ENCODE results near the gene ORAI3.
"Not testable (repeated sequence)": the region's sequence is repeated elsewhere in the genome, so short reads cannot be mapped to it uniquely, and the experiment has no call there.

The ORAI3 gene

DNA sequence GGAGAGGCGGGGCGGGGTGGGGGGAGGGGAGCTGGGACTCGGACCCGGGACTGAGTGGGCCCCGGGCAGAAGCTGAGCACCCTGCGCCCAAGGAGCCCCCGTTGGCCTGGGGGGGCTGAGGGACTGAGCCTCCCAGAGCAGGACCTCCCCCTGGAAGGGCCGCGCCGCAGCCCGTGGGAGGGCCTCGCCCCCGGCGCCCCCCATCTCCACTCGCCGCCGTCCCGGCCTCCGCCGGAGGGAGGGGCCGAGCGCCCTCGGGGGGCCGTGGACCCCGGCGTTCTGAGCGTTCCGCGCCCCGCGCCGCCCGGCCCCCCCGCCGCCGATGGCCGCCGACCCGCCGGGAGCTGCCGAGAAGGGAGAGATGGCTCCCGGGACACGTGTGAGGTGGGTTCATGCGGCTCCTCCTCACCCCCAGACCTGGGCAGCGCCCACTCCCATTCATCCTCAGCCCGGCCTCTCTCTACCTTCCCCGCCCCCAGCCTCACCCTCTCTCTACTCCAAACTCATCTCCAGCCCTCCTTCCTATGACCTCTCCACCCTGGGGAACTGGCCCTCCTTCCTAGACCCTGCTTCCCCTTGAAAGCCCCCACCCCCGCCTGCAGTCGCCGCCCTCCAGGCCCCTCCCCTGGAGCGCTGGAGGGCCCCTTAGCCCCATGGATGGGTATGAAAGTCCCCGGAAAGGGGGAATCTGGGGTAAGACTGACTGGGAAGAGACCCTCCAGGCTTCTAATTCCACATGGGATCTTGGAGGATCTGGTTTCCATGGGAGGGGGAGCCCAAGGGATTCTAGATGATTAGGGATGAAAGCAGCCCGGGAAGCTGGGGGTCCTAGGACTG, 24.6 kb upstream of the ORAI3 start:
- no peak for DNase-seq

DNA sequence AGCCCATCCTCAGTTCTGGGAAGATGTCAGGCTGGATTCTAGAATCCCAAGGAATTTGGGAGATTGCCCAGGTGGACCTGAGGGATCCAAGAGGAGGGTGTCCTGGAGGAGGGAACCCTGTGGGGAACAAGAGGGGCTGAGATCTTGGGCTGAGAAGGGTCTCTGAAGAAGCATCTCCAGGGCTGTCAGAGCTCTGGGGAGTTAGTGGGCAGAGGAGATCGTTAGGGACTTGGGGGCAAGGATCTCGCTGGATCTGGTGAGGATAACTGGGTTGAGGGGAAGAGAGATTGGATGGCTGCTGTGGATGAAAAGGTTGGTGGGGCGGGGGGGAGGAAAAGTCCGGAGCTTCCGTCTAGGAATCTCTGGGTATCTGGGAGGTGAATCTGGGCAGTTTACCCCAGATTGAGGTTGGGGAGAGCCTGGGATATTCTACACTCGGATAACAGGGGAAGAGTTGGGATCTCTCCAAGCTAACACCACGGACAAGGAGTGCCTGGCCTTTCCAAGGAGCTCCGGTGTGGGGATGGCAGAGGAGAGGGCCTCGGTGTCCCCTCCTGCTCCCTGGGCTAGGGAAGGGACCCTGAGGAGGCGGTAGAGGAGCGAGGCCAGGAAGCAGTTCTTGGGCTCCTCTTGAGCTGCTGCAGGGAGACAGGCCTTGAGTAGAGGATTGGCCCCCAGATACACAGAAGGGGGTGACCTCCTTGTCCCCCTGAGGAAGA, 23.8 kb upstream of the ORAI3 start:
- no peak for DNase-seq

DNA sequence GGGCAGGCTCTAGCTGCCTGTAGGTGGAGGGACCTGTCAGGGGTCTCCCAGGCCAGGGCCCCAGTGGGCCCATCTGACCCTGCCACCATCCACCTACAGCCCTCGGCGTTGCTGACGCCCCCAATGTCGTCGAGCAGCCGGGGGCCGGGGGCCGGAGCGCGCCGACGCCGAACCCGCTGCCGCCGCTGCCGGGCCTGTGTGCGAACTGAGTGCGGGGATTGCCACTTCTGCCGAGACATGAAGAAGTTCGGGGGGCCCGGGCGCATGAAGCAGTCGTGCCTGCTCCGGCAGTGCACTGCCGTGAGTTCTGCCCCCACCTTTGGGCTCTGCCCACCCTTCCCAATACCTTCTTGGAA, 23.3 kb upstream of the ORAI3 start:
- DNase-seq = no peak

DNA sequence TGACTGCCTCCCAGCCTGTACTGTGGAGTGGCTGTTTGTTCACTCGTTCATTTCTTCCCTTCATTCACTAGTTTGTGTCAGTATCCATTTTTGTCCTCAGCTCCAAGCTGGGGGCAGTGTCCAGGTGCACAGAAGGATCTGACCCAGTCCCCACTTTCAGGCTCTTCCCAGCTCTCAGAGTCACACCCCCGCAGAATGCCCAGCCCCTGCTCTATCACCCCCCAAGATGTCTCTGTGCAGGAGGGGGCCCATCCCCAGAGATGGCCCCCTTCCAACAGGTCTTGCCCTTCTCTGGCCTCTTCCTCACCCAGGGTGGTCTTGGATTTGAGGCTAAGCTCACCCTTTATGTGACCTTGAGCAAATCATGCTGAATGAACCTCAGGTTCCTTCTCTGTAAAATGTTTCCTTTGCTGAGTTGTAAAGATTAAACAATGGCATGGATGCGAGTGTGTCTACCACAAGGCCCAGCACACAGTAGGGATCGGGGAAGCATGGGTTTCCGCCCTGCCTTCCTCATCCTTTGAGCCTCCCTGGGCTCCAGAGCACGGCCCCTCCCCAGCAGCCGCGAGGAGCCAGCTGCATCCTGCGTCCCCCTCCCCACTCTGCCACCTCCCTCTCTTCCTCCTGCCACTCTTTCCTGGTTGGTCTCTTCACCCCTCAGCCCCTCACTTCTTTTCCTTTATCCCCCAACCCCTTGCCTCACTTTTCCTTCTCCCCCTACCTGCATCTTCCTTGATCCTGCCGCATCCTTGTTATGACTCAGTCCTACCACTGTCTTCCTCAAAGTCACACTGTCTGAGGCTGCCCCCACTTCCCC, 22.7 kb upstream of the ORAI3 start:
- DNase-seq = no peak

DNA sequence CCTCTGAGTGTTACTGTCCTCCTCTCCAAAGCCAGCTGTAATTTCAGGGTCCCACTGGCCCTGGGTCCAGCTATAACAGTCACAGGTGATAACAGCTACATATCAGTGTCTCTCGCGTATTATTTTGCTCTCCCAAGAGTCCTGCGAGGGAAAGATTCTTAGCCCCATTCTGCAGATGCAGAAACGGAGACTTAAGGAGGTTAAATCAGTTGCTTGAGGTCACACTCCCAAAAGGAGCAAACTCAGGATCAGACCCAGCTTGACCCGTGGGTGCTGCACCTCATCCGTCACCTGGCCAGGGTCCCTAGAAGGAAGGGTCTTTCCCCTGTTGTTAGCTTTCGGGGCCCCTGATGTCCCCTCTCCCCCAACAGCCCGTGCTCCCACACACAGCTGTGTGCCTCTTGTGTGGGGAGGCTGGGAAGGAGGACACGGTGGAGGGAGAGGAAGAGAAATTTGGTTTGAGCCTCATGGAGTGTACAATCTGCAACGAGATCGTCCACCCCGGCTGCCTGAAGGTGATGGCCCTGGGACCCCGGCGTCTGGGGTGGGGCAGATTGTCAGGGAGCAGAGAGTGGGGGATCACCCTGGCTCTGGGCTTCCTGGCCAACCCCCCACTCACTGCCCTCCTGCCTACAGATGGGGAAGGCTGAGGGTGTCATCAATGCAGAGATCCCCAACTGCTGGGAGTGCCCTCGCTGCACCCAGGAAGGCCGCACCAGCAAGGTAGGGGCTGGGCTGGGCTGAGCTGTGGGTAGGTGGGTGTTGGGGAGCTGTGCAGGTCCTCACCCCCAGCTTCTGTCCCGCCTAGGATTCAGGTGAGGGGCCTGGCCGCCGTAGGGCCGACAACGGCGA, 21.7 kb upstream of the ORAI3 start:
- DNase-seq = no peak

DNA sequence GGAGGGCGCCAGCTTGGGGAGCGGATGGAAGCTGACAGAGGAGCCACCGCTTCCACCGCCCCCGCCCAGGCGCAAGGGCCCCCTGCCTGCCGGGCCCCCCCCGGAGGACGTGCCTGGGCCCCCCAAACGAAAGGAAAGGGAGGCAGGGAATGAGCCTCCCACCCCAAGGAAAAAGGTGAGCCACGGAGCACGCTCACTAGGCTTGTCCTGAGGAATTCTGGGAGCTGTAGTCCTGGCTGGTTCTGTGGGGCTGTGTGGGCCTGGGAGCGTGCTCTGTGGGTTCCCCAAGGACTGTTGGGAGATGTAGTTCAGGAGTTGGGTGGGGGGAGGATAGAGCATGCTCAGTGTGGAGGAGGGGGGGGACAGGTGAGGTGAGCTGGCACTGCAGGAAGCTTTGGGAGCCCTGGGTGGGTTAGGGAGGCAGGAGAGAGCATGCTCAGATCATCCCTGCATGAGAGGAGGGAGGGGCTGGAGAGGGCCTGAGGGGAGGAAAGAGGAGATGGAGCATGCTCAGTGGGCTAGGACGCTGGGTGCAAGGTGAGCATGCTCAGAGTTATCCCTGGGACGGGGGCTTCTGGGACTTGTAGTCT, 21.0 kb upstream of the ORAI3 start:
- DNase-seq = no peak

DNA sequence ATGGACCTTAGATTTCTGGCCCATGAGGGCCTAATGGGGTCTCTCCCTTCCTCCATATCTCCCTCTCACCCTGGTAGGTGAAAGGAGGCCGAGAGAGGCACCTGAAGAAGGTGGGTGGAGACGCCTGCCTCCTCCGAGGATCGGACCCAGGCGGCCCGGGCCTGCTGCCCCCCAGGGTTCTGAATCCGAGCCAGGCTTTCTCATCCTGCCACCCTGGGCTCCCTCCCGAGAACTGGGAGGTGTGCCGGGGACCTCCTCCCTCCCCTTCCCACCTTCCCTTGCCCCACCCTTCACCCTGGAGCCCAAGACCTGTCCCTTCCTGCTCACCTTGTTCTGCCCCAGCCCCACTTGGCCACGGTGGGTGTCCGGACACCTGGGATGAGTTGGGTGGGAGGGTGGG, 20.5 kb upstream of the ORAI3 start:
- no peak for DNase-seq

DNA sequence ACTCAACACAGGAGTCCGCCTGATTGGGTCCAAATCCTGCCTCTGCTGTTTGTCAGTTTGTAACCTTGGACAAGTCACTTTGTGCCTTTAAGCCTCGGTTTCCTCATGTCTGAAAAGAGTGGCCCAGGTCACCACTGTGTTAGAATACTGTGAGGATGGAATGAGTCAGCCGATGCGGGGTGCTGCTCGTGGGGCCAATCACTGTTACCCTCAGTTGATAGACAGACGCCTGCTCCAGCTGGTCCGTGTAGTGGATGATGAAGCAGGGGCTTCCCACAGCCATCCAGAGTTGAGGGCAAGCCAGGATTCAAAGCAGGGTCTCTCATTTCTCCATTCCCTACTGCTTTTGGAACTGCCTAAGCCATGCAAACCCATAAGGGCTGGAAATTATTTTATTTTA, 19.7 kb upstream of the ORAI3 start:
- no peak for DNase-seq

DNA sequence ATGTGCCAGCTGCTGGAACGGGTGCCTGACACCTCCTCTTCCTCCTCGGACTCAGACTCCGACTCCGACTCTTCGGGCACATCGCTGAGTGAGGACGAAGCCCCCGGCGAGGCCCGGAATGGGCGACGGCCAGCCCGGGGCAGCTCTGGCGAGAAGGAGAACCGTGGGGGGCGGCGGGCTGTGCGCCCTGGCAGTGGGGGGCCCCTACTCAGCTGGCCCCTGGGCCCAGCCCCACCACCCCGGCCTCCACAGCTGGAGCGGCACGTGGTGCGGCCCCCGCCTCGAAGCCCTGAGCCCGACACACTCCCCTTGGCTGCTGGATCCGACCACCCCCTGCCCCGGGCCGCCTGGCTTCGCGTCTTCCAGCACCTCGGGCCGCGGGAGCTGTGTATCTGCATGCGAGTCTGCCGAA, 18.7 kb upstream of the ORAI3 start:
- DNase-seq = no peak

DNA sequence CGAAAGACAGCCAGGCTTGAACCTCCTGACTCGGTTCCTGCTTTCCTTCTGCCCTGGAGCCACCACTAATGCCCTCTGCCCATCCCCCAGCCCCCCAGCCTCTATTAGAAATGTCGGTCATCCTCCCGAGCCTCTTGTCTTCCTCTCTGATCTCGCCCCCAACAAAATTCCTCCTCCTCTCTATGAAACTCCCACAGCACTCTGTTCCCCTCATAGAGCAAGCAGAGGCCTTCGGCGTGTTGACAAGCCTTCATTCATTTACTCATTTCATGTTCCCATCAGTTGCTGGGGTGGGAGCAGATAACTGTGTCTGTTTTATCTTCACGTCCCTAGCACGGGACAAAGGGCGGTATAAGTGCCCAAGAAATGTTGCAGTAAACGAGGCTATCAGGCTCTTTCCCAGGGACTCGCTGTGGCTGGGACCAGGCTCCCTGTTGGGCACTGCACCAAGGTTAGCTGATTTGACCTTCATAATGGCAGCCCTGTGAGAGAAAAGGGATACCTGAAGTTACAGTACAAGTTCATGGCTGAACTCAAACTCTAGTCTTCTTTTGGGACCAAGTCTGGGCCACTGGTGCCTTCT, 17.7 kb upstream of the ORAI3 start:
- DNase-seq = no peak

DNA sequence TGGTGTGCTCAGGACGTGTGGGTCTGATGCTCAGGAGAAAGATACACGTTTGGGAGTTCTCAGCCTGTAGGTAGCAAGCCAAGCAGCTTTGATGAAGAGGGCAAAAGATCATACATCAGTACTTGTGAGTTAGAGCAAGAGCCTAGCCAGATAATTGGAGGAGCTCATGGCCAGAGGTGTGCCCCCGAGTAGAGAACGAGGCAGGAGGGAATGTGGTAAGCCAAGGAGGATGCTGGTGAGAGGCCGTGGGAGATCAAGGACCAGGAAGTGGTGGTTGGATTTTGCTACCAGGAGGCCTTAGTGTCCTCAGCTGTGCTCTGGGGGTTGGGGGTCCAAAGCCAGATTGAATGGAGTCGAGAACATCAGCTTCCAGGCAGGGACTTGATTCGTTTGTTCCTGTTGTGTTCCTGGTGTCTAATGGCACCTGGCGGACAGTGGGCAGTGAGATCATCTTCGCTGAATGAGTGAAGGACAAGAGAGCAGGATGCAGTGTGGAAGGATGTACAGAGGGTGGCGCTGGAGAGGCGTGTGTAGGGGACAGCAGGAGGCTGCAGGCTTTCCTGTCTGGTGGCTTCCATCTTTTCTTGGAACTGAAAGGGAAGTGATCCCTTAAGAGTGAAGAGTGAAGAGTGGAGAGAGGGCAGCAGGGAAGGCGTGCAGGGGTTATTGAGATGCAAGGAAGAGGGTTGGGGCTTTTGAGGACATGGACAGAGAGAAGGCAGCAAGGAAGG, 13.9 kb upstream of the ORAI3 start:
- peak; percentile 48 for DNase-seq

DNA sequence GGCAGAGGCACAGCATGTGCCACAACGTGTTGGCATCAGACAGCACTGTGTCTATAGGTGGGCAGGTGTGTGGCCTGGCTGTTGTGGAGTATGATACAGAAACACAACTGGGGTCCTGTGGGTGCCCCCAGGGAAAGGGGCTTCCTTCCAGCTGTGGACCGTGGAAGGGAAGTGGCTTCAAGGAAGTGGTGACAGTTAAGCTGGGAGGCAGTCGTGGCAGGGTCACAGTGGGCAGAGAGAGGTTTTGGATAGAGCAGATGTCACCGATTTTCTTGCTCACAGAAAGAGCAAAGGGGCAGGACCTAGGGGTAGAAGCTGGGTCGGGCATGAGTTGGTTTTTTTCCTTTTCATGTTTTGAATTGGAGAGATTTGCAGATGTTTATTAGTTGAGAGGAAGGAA, 11.2 kb upstream of the ORAI3 start:
- no peak for DNase-seq

DNA sequence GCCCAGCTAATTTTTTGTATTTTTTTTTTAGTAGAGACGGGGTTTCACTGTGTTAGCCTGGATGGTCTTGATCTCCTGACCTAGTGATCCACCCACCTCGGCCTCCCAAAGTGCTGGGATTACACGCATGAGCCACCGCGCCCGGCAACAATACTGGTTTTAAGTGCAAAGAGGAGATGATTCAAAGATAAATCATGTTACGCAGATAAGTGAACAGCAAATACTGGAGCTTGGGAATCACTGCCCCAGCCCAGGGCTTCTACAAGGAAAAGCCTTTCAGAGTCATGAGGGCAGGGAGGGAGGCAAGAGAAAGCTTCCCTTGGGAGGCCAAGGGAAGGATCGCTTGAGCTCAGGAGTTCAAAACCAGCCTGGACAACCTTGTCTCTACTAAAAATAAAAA, 9.3 kb upstream of the ORAI3 start:
- not testable (repeated sequence) for DNase-seq

DNA sequence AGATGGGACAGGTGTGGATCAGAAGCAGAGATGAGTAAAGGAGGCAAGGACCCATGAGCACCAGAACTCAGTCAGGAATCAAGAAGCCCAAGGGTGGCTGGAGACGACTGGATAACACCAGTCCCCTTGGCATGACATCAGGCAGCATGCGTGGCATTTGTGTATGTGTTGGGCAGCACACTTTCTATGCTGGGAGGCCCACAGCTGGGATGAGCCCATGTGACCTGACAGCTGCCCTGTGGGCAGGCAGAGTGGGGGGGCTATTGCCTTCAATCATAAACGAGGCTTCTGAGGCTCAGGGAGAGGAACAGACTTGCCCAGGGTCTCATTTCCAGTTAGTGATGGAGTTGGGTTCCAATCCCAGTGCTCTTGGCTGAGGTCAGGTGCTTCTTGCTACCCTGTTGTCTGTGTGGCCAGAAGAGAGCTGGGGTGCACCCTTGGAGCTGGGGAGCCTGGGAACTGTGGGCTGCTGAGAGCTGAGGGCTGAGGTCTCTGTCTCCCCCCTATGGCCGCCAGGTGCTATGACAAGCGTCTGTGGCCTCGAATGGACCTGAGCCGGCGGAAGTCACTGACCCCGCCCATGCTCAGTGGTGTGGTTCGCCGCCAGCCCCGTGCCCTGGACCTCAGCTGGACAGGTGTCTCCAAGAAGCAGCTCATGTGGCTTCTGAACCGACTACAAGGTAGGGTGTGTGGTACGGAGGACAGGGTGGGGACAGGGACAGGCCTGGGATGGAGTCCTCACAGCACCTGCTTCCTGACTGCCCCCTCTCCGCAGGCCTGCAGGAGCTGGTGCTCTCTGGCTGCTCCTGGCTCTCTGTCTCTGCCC, 7.1 kb upstream of the ORAI3 start:
- DNase-seq = peak; percentile 74

DNA sequence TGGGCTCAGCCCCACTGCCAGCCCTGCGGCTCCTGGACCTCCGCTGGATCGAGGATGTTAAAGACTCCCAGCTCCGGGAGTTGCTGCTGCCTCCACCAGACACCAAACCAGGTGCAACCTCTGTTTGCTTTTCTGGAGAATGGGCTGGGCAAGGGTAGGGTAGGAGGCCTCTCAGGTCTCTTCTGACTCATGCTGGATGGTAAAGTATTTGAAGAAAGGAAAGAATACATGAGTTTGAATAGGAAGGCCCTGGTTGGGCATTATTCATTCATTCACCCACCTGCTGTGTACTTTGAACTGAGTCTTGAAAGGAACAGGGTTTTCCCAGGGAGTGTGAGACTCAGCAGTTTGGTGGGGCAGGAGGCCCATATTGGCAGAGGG, 6.5 kb upstream of the ORAI3 start:
- DNase-seq = no peak

DNA sequence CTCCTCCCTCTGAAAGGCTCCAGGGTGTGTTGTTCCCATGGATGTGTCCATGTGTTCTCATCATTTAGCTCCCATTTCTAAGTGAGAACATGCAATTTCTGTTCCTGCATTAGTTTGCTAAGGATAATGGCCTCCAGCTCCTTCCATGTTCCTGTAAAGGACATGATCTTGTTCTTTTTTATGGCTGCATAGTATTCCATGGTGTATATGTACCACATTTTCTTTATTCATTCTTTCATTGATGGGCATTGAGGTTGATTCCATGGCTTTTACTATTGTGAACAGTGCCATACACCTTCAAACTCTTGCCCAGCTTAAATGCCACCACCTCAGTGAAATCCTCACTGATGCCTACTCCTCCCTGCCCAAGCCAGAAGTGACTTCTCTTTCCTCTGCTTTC, 4.5 kb upstream of the ORAI3 start:
- DNase-seq = no peak

DNA sequence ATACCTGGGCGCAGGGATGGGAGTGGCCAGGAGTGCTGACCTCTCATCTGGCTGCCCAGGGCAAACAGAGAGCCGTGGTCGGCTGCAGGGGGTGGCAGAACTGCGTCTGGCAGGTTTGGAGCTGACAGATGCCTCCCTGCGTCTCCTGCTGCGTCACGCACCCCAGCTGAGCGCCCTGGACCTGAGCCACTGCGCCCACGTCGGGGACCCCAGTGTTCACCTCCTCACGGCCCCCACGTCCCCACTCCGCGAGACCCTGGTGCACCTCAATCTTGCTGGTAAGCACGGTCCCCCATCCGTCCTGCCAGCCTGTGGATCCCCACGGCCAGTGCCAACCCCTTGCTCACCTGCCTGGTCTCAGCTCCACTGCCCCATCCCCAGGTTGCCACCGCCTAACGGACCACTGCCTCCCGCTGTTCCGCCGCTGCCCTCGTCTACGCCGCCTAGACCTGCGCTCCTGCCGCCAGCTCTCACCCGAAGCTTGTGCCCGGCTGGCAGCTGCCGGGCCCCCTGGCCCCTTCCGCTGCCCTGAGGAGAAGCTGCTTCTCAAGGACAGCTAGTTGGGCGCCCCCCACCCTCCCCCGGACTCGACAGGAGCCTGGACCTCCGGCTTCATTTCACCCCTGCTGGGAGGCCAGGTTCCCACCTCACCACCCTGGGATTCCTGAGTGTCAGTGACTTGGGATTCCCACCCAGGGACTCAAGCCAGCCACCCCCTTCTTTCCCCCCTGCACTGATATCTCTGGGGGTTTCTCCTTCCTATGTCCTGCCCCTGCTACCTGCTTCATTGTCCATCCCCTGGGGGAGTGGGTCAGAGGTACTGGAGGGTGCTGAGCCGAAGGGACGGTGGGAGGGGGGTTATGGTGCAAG, 2.0 kb upstream of the ORAI3 start:
- no peak for DNase-seq

DNA sequence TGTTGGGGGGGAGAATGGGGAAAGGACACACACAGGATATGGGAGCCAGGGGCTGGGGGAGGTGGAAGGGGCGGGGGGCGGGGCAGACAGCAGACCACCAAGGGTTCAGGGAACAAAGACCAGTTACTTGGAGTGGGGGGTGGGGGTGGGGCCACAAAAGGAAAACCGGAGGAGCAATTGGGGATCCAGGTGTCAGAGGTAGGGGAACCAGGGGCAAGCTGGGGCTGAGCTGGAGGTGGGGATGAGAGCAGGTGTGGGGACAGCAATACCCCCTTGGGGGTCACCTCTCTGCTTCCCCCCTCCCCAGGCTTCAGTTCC, 1.4 kb upstream of the ORAI3 start:
- no peak for DNase-seq

DNA sequence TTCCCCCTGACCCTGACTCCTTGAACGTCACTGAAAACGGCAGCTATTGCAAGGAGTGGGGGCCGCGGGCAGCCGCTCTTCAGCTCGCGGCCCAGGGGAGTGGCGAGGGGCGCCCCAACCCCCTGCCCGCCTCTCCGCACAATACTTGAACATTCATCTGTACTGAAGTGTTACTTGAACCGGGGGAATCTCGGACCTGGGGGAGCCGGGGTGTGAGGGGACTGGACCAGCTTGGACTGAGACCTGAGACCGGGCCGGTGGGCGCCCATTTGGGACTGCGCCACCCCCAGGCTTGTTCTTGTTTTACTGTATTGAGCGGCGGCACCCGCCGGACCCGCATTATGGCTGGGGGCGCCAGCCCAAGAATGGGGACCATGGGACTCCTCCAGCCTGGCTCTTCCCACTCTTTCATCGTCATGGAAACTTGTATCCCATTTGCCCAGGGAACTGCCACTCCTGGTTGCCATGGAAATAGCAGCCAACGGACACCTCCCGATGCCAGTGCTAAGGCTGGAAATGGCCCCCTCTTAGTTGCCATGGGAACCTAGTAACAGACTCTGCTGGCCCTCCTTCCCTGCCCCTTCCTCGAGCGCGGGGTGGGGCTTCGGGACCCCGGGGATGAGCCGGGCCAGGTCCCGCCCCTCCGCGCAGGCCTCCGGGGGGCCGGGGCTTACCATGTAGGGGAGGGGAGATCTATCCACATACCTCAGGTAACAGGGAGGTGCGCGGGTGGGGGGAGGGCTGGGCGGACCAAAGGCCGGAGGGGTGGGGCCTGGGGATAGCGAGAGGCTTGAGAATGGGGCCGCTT, 805 bp upstream of the ORAI3 start:
- peak; percentile 97 for DNase-seq

Measured in EL (cell line).